WTC11 (cell line): ENCODE data around the gene PDCL2. TPM values are rescaled to one million over a fixed set of nuclear protein-coding genes. Genes with fewer than 3 reads are reported as not detected.

Experiments
- ATAC-seq: fragments of 200-7000 bp; cut with Tn5 transposase; 2 replicates; pipeline ENCODE4 v1.10.0; 2021; ENCODE audit warnings: mild to moderate bottlenecking, moderate library complexity
- CTCF ChIA-PET: fragments of 300-600 bp; sonication (Branson Sonifier 250); formaldehyde crosslinking; loops from one replicate; lab custom pipeline; 2021; ENCODE audit warnings: antibody characterized with exemption; lab: Charles Lee
- POLR2A ChIA-PET: fragments of 350-600 bp; sonication (Branson Sonifier 250); formaldehyde crosslinking; loops from one replicate; lab custom pipeline; 2021; ENCODE audit warnings: antibody characterized with exemption; lab: Charles Lee
- DNase-seq: peaks from one replicate; pipeline ENCODE4 v3.0.0; 2021; ENCODE audit warnings: low spot score
- H3K27ac Mint-ChIP-seq: 2 replicates; pipeline ENCODE4 v1.8.0; 2021; ENCODE audit warnings: mixed read lengths
- H3K27me3 Mint-ChIP-seq: 2 replicates; pipeline ENCODE4 v1.8.0; 2021; ENCODE audit warnings: low read depth, mild to moderate bottlenecking, moderate library complexity, mixed read lengths
- H3K36me3 Mint-ChIP-seq: 2 replicates; pipeline ENCODE4 v1.8.0; 2021; ENCODE audit warnings: mixed read lengths
- H3K4me1 Mint-ChIP-seq: 2 replicates; pipeline ENCODE4 v1.8.0; 2022; ENCODE audit warnings: mixed read lengths
- H3K4me3 Mint-ChIP-seq: 2 replicates; pipeline ENCODE4 v1.8.0; 2021; ENCODE audit warnings: mild to moderate bottlenecking, moderate library complexity, mixed read lengths
- H3K9me3 Mint-ChIP-seq: 2 replicates; pipeline ENCODE4 v1.8.0; 2021; ENCODE audit warnings: mixed read lengths
- CBFB ChIP-seq: sonication (generic); formaldehyde crosslinking; IDR thresholded peaks from 2 replicates; pipeline ENCODE4 v1.8.1; 2022; ENCODE audit warnings: mild to moderate bottlenecking, low read depth, missing genetic modification reagents
- CDX4 ChIP-seq: fragments of 250-450 bp; sonication (Bioruptor Pico); IDR thresholded peaks from 2 replicates; pipeline ENCODE4 v1.9.0; 2021; ENCODE audit warnings: moderate library complexity, mild to moderate bottlenecking, inconsistent platforms, borderline replicate concordance
- E2F4 ChIP-seq: sonication (generic); formaldehyde crosslinking; IDR thresholded peaks from 2 replicates; pipeline ENCODE4 v1.8.1; 2022; ENCODE audit warnings: low read depth, mild to moderate bottlenecking, moderate library complexity, missing genetic modification reagents, borderline replicate concordance
- EMX1 ChIP-seq: fragments of 250-450 bp; sonication (Bioruptor Pico); IDR thresholded peaks from 2 replicates; pipeline ENCODE4 v1.8.0; 2021; ENCODE audit warnings: mild to moderate bottlenecking
- ERG ChIP-seq: fragments of 250-450 bp; sonication (Bioruptor Pico); IDR thresholded peaks from 2 replicates; pipeline ENCODE4 v1.8.0; 2021; ENCODE audit warnings: mild to moderate bottlenecking
- FOXJ3 ChIP-seq: sonication (generic); formaldehyde crosslinking; IDR thresholded peaks from 2 replicates; pipeline ENCODE4 v1.9.0; 2021; ENCODE audit warnings: missing genetic modification reagents, mild to moderate bottlenecking, borderline replicate concordance
- FOXP4 ChIP-seq: sonication (generic); formaldehyde crosslinking; IDR thresholded peaks from 2 replicates; pipeline ENCODE4 v1.8.0; 2022; ENCODE audit warnings: mild to moderate bottlenecking, missing genetic modification reagents
- GABPB1 ChIP-seq: sonication (generic); formaldehyde crosslinking; IDR thresholded peaks from 2 replicates; pipeline ENCODE4 v1.8.1; 2023; ENCODE audit warnings: mild to moderate bottlenecking, missing genetic modification reagents
- HMGXB4 ChIP-seq: sonication (generic); formaldehyde crosslinking; IDR thresholded peaks from 2 replicates; pipeline ENCODE4 v1.8.1; 2023; ENCODE audit warnings: mild to moderate bottlenecking, moderate library complexity, missing genetic modification reagents
- MYBL2 ChIP-seq: sonication (generic); formaldehyde crosslinking; IDR thresholded peaks from 2 replicates; pipeline ENCODE4 v1.8.1; 2023; ENCODE audit warnings: mild to moderate bottlenecking, moderate library complexity, missing genetic modification reagents
- NR1H2 ChIP-seq: sonication (generic); formaldehyde crosslinking; IDR thresholded peaks from 2 replicates; pipeline ENCODE4 v1.9.0; 2021; ENCODE audit warnings: mild to moderate bottlenecking, moderate library complexity, missing genetic modification reagents
- OVOL2 ChIP-seq: fragments of 250-450 bp; sonication (Bioruptor Pico); IDR thresholded peaks from 2 replicates; pipeline ENCODE4 v1.9.0; 2021; ENCODE audit warnings: mild to moderate bottlenecking, borderline replicate concordance
- RORB ChIP-seq: fragments of 250-450 bp; sonication (Bioruptor Pico); IDR thresholded peaks from 2 replicates; pipeline ENCODE4 v1.9.0; 2021; ENCODE audit warnings: mild to moderate bottlenecking
- SMAD4 ChIP-seq: sonication (generic); formaldehyde crosslinking; IDR thresholded peaks from 2 replicates; pipeline ENCODE4 v1.8.0; 2022; ENCODE audit warnings: mild to moderate bottlenecking, missing genetic modification reagents
- SOX15 ChIP-seq: fragments of 250-450 bp; sonication (Bioruptor Pico); IDR thresholded peaks from 2 replicates; pipeline ENCODE4 v1.9.0; 2021; ENCODE audit warnings: mild to moderate bottlenecking
- STAT6 ChIP-seq: sonication (generic); formaldehyde crosslinking; conservative IDR thresholded peaks from 2 replicates; pipeline ENCODE4 v1.8.1; 2023; ENCODE audit warnings: mild to moderate bottlenecking, low read depth, missing genetic modification reagents, moderate library complexity
- TEAD4 ChIP-seq: sonication (generic); formaldehyde crosslinking; IDR thresholded peaks from 2 replicates; pipeline ENCODE4 v1.8.0; 2022; ENCODE audit warnings: mild to moderate bottlenecking, missing genetic modification reagents
- USF1 ChIP-seq: sonication (generic); formaldehyde crosslinking; IDR thresholded peaks from 2 replicates; pipeline ENCODE4 v1.8.0; 2022; ENCODE audit warnings: mild to moderate bottlenecking, missing genetic modification reagents
- total RNA-seq: library from RNA; stranded (reverse); gene quantifications from 3 replicates; pipeline ENCODE4 v1.2.3, GENCODE V29; 2021

PDCL2 gene
- total RNA-seq, 1 experiment from 2014 or later: not detected

- TF ChIP-seq HMGXB4 (CRISPR knock-in tag): peak; percentile 90
- no peak for TF ChIP-seq OVOL2
- TF ChIP-seq ERG (CRISPR knock-in tag): no peak
- no peak for TF ChIP-seq STAT6 (CRISPR knock-in tag)
- TF ChIP-seq RORB (CRISPR knock-in tag): no peak
- no peak for TF ChIP-seq CDX4
- no peak for TF ChIP-seq EMX1 (CRISPR knock-in tag)
- TF ChIP-seq MYBL2 (CRISPR knock-in tag): no peak
- no peak for TF ChIP-seq USF1 (CRISPR knock-in tag)
- no peak for TF ChIP-seq NR1H2
- TF ChIP-seq, all 79 proteins: peak for 12
Observed at GRCh38 chr4:55546756-55547465, 45.1 kb downstream of the PDCL2 start, which contains the start of gene CLOCK (continued).

- Mint-ChIP-seq H3K27me3 (no peaks in the 10 kb centered on the region), H3K4me1 (peaks cover 62% of the 10 kb centered on the region), H3K4me3 (peak overlapping the region; percentile 47), H3K27ac (no peak overlapping the region), H3K9me3 (peaks cover 3% of the 10 kb centered on the region), H3K36me3 (no peaks in the 10 kb centered on the region)
- no peak for DNase-seq
- peak; percentile 66; the same call in 1 of the 2 replicates for ATAC-seq
- TF ChIP-seq USF1 (CRISPR knock-in tag): no peak
- no peak for TF ChIP-seq CBFB
- POLR2A ChIA-PET: interaction anchor here (0.5 to 0.6 kb wide), 2 partner anchors 11 to 79 kb away, joined by 3 to 6 read pairs; no protein-coding TSS in a partner anchor
- CTCF ChIA-PET: interaction anchor here (0.6 to 1.6 kb wide), 17 partner anchors 11 to 403 kb away, joined by 3 to 9 read pairs (median 4); partner anchors contain the start of genes EXOC1L and NMU
Observed at GRCh38 chr4:55546506-55546755, 45.6 kb downstream of the PDCL2 start.

- CTCF ChIA-PET: interaction anchor here (0.6 to 1.6 kb wide), 19 partner anchors 10 to 403 kb away, joined by 3 to 9 read pairs (median 4); partner anchors contain the start of genes EXOC1L and NMU
- no peaks in the 10 kb centered on the region for H3K9me3 Mint-ChIP-seq
- H3K27ac Mint-ChIP-seq: peak overlapping the region; percentile 83
- peaks cover 64% of the 10 kb centered on the region for H3K4me1 Mint-ChIP-seq
- ATAC-seq: peak; percentile 29
- peak; percentile 68 for DNase-seq
- H3K27me3 Mint-ChIP-seq: no peaks in the 10 kb centered on the region
- peak overlapping the region; percentile 90 for H3K4me3 Mint-ChIP-seq
- H3K36me3 Mint-ChIP-seq: no peaks in the 10 kb centered on the region
- POLR2A ChIA-PET: interaction anchor here (0.5 to 1.5 kb wide), 3 partner anchors 10 to 89 kb away, joined by 3 to 6 read pairs (median 5); no protein-coding TSS in a partner anchor
- TF ChIP-seq CBFB (no peak), TEAD4 (CRISPR knock-in tag) (no peak), SOX15 (CRISPR knock-in tag) (no peak), FOXP4 (CRISPR knock-in tag) (no peak), GABPB1 (0 out of 2 replicates have a peak, but pooled peaks have one; percentile 46), SMAD4 (CRISPR knock-in tag) (peak; percentile 51; the same call in 1 of the 2 replicates), E2F4 (no peak), FOXJ3 (CRISPR knock-in tag) (no peak)
Observed at GRCh38 chr4:55545641-55546505, 46.2 kb downstream of the PDCL2 start.
